A673 (cell line): Measurements from ENCODE around the gene KIAA1191.

Source experiments
- CTCF ChIP-seq: fragments of 300-800, 200-600 bp; sonication (generic); conservative IDR thresholded peaks from 2 replicates; pipeline ENCODE4 v1.5.1; 2017; ENCODE audit warnings: low read depth, mild to moderate bottlenecking, antibody characterized with exemption, low read length, moderate library complexity, mixed read lengths
- EZH2 ChIP-seq: fragments of 200-600 bp; sonication (generic); IDR thresholded peaks from 2 replicates; pipeline ENCODE4 v1.6.1; 2017; ENCODE audit warnings: borderline replicate concordance, low read depth, mild to moderate bottlenecking, mixed read lengths, antibody characterized with exemption, low read length; ENCODE audit not compliant: poor library complexity, severe bottlenecking

GRCh38 chr5:176397736-176398420 is 36.3 kb upstream of the KIAA1191 start:
- TF ChIP-seq CTCF (no peak), EZH2 (no peak)
